Testis (tissue), 3 donors: ENCODE results near the gene RALB. TPM values are rescaled to one million over a fixed set of nuclear protein-coding genes. Genes with fewer than 3 reads are reported as not detected.

Source experiments
- DNase-seq: peaks from one replicate; pipeline ENCODE4 v3.0.0-alpha.2; 2019
- H3K27ac ChIP-seq, 2 donors: fragments of 200-600 bp; sonication (generic); one replicate each; pipeline ENCODE4 v1.5.1; 2019
- H3K27me3 ChIP-seq: fragments of 200-600 bp; sonication (generic); one replicate; pipeline ENCODE4 v1.5.1; 2019
- H3K36me3 ChIP-seq: fragments of 200-600 bp; sonication (generic); one replicate; pipeline ENCODE4 v1.5.1; 2017; ENCODE audit warnings: low read depth; ENCODE audit errors: missing control alignments
- H3K4me1 ChIP-seq: fragments of 200-600 bp; sonication (generic); one replicate; pipeline ENCODE4 v1.5.1; 2019
- H3K4me3 ChIP-seq, 2 donors: fragments of 200-600 bp; sonication (generic); one replicate each; pipeline ENCODE4 v1.5.1; 2017 to 2019
- H3K9me3 ChIP-seq: fragments of 200-600 bp; sonication (generic); one replicate; pipeline ENCODE4 v1.5.1; 2017
- CTCF ChIP-seq, 3 experiments: fragments of 450-650 bp in 2 of 3; fragments of 200-600 bp in 1 of 3; sonication (generic) in 1 of 3; IDR thresholded peaks; one replicate each; pipeline ENCODE4 v1.5.1; 2016 to 2019; ENCODE audit warnings: antibody characterized with exemption in 3 of 3, mild to moderate bottlenecking in 2 of 3, moderate library complexity in 1 of 3
- POLR2A ChIP-seq: fragments of 450-650 bp; IDR thresholded peaks from one replicate; pipeline ENCODE4 v1.6.1; 2017; ENCODE audit warnings: antibody characterized with exemption, mild to moderate bottlenecking, moderate library complexity
- WGBS, 2 donors: methylation state at CpG; one replicate each; pipeline ENCODE4 v1.1.5; 2018; 5-methylcytosine and 5-hydroxymethylcytosine counted together
- intact Hi-C: fragments of 100-400 bp; cut with DNase I; formaldehyde crosslinking; loops from one replicate; pipeline ENCODE4 v1.15.1; 2023; ENCODE audit warnings: low total_unique reads
- polyA plus RNA-seq: library from polyadenylated mRNA; stranded (reverse); fragments of 350-450 nt; fragmentation: Illumina TruSeq; extraction: RNeasy Lipid Tissue Mini Kit (QIAGEN cat#74804); gene quantifications from one replicate; pipeline ENCODE4 v1.2.3, GENCODE V29; 2014; ENCODE audit warnings: low read depth, low replicate concordance; ENCODE audit not compliant: insufficient read depth
- total RNA-seq, 2 donors: library from RNA; depleted of rRNA; stranded (reverse); fragments of >200 nt; gene quantifications; one replicate each; pipeline ENCODE4 v1.2.3, GENCODE V29; 2016

The RALB gene
- total and polyA plus RNA-seq, 3 donors from 2014 or later = 69.9 to 91.6 (median 88.7) TPM

GRCh38 chr2:120251078-120251477 lies 1.6 kb upstream of the RALB start:
- intact Hi-C loops = no loop called here

DNA sequence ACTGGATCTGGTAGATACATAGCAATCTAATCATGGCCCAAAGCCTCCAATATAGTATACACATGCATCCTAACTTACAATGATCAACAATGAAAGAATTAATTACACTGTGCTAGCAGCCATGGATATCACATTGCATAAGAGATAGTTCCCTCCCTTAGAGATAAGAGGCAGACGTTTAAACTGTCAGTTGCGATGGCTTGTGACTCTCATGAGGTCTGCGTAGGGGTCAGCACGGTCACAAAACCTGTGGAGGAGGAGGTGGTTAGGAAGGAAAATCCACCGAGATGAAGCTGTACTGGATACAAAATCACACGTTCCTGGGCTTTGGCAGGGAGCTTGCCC lies 800 bp upstream of the RALB start:
- peak overlapping the region; percentile 48 to 77 for H3K27ac ChIP-seq
- WGBS, 2 donors = 7 to 14% methylated on average over 6 of the region's 6 CpGs
- H3K9me3 ChIP-seq = no peaks in the 10 kb centered on the region
- intact Hi-C loops = no loop called here
- H3K4me3 ChIP-seq = peak overlapping the region; percentile 88 to 96
- DNase-seq = peak; percentile 65
- H3K4me1 ChIP-seq = peaks cover 25% of the 10 kb centered on the region
- no peaks in the 10 kb centered on the region for H3K36me3 ChIP-seq
- no peak for TF ChIP-seq CTCF (IDR thresholded peaks at IDR 0.05)
- no peak for TF ChIP-seq POLR2A
- no peaks in the 10 kb centered on the region for H3K27me3 ChIP-seq

More at GRCh38 chr2:120251078-120251477, 1.6 kb upstream of the RALB start:
- TF ChIP-seq CTCF (IDR thresholded peaks at IDR 0.05) (no peak), POLR2A (no peak)
- DNase-seq = no peak
- Histone ChIP-seq H3K27me3 (no peaks in the 10 kb centered on the region), H3K36me3 (no peaks in the 10 kb centered on the region), H3K4me3 (no peak overlapping the region), H3K27ac (no peak overlapping the region), H3K4me1 (peaks cover 25% of the 10 kb centered on the region), H3K9me3 (no peaks in the 10 kb centered on the region)
- 67 to 87% methylated on average over 3 of the region's 3 CpGs for WGBS, 2 donors

DNA sequence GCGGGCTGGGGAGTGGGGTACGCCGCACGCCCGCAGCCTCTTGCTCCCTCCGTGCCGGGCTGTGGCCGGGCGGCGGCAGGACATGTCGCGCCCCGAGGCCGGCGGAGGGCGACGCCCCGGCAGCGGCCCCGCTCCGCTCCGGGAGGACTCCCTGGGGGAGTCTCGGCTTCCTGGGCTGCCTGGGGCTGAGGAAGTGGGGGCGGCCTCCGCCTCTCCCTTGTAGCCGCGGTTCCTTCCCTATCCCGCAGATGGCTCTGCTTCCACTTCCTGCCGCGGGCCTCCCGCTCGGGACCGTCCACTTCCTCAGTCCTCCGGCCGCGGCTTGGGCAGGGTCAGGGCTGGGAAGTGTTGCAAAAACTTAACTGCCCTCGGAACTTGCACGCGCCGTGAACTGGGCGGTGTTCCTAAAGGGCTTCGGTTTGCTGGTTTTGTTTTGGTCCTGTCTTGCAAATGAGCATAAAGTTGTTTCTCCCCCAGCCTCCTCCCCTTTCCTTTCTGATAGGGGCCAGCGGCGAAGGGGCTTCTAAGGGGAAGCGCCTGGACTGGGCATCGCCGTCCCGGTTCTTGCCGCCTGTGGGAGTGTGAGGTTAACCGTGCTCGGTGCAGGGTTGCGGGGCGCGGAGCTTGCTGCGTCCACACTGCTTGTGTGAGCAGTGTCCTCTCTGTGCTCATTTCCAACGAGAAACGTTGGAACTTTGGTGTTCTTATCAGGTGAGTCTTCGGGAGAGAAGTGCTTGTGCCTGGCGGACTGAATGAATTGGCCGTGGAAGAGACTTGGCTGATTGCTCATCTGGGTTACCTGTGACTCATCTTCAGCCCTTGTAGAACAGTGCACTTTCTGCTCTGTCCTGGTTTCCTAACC lies 600 bp downstream of the RALB start:
- DNase-seq = peak; percentile 76
- TF ChIP-seq POLR2A (no peak), CTCF (IDR thresholded peaks at IDR 0.05) (peak in 1 of 3 experiments; percentile 11)
- no peaks in the 10 kb centered on the region for H3K36me3 ChIP-seq
- no peaks in the 10 kb centered on the region for H3K27me3 ChIP-seq
- H3K4me1 ChIP-seq = peaks cover 30% of the 10 kb centered on the region
- intact Hi-C loops = no loop called here
- peak overlapping the region; percentile 88 to 96 for H3K4me3 ChIP-seq
- H3K9me3 ChIP-seq = no peaks in the 10 kb centered on the region
- H3K27ac ChIP-seq = peak overlapping the region; percentile 93 to 94
- WGBS, 2 donors = 0% methylated on average over 32 to 60 of the region's 60 CpGs

DNA sequence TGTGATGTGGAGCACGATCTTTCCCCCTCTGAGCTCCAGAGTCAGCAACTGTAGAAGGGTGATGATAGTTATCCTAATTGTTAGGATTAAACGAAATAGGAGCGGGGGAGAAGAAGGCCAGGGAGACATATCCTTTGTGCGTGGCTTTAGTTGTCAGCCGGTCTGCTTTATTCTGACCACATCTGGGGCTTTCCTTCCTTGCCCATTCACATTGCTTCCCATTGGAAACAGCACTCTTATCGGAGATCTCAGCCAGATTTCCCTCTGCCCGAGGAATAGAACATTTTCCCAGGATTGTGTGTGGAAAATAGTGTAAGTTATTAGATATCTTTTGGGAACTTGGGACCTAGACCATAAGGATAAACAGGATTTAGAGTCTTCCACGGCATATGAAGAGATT lies 1.5 kb downstream of the RALB start:
- no peak for DNase-seq
- intact Hi-C loops = no loop called here
- H3K4me3 ChIP-seq = peak overlapping the region in 1 of 2 donors; percentile 96
- H3K36me3 ChIP-seq = no peaks in the 10 kb centered on the region
- H3K27me3 ChIP-seq = no peaks in the 10 kb centered on the region
- H3K27ac ChIP-seq = peak overlapping the region; percentile 3 to 94
- no peaks in the 10 kb centered on the region for H3K9me3 ChIP-seq
- 20 to 44% methylated on average over 8 of the region's 8 CpGs for WGBS, 2 donors
- TF ChIP-seq CTCF (IDR thresholded peaks at IDR 0.05) (no peak), POLR2A (no peak)
- H3K4me1 ChIP-seq = peaks cover 32% of the 10 kb centered on the region

GRCh38 chr2:120255071-120255470 lies 2.4 kb downstream of the RALB start:
- no peak overlapping the region for H3K4me3 ChIP-seq
- H3K9me3 ChIP-seq = no peaks in the 10 kb centered on the region
- H3K36me3 ChIP-seq = no peaks in the 10 kb centered on the region
- intact Hi-C loops = no loop called here
- no peak for TF ChIP-seq CTCF (IDR thresholded peaks at IDR 0.05)
- no peak for TF ChIP-seq POLR2A
- H3K4me1 ChIP-seq = peaks cover 32% of the 10 kb centered on the region
- no peaks in the 10 kb centered on the region for H3K27me3 ChIP-seq
- H3K27ac ChIP-seq = peak overlapping the region; percentile 3 to 24
- WGBS, 2 donors = 32 to 45% methylated on average over 6 of the region's 6 CpGs
- DNase-seq = no peak
